HL-60 (cell line): Measurements from ENCODE around the gene ASS1.

Experiments
- GABPA ChIP-seq: IDR thresholded peaks from 2 replicates; pipeline ENCODE4 v1.6.1; 2012; ENCODE audit warnings: low read depth
- POLR2AphosphoS5 ChIP-seq: IDR thresholded peaks from 2 replicates; pipeline ENCODE4 v1.6.1; 2012; ENCODE audit warnings: low read depth
- SPI1 ChIP-seq: IDR thresholded peaks from 2 replicates; pipeline ENCODE4 v1.6.1; 2012; ENCODE audit warnings: low read depth, mild to moderate bottlenecking, borderline replicate concordance
- TF ChIP-seq, protein P1 (sequence below): IDR thresholded peaks from one replicate; pipeline ENCODE4 v1.5.1; 2011; ENCODE audit warnings: low read length, control low read depth, inconsistent platforms; ENCODE audit not compliant: insufficient read depth
- TF ChIP-seq, protein P2 (sequence below): IDR thresholded peaks from 2 replicates; pipeline ENCODE4 v1.6.1; 2012; ENCODE audit warnings: low read depth; ENCODE audit not compliant: insufficient replicate concordance

DNA sequence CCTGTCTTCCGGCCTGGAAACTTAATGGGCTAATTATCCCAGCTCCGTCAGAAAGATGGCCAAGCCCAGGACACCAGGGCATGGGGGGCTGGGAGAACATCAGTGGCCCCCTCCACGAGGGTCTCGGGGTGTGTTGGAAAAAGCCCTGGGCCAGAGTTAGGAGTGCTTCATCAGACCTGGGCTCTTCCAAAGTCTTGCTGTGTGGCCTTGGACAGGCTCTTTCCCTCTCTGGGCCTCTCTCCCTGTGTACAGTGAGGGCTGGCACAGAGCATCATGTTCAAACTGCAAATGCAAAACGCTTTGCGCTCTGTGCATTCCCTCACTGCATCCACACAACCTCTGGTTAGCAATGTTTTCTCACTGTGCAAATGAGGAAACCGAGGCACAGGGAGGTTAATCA, 48.3 kb downstream of the ASS1 start:
- TF ChIP-seq, protein P1, sequence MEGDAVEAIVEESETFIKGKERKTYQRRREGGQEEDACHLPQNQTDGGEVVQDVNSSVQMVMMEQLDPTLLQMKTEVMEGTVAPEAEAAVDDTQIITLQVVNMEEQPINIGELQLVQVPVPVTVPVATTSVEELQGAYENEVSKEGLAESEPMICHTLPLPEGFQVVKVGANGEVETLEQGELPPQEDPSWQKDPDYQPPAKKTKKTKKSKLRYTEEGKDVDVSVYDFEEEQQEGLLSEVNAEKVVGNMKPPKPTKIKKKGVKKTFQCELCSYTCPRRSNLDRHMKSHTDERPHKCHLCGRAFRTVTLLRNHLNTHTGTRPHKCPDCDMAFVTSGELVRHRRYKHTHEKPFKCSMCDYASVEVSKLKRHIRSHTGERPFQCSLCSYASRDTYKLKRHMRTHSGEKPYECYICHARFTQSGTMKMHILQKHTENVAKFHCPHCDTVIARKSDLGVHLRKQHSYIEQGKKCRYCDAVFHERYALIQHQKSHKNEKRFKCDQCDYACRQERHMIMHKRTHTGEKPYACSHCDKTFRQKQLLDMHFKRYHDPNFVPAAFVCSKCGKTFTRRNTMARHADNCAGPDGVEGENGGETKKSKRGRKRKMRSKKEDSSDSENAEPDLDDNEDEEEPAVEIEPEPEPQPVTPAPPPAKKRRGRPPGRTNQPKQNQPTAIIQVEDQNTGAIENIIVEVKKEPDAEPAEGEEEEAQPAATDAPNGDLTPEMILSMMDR, result no peak
- no peak for TF ChIP-seq GABPA
- TF ChIP-seq SPI1, result no peak
- TF ChIP-seq, protein P2, sequence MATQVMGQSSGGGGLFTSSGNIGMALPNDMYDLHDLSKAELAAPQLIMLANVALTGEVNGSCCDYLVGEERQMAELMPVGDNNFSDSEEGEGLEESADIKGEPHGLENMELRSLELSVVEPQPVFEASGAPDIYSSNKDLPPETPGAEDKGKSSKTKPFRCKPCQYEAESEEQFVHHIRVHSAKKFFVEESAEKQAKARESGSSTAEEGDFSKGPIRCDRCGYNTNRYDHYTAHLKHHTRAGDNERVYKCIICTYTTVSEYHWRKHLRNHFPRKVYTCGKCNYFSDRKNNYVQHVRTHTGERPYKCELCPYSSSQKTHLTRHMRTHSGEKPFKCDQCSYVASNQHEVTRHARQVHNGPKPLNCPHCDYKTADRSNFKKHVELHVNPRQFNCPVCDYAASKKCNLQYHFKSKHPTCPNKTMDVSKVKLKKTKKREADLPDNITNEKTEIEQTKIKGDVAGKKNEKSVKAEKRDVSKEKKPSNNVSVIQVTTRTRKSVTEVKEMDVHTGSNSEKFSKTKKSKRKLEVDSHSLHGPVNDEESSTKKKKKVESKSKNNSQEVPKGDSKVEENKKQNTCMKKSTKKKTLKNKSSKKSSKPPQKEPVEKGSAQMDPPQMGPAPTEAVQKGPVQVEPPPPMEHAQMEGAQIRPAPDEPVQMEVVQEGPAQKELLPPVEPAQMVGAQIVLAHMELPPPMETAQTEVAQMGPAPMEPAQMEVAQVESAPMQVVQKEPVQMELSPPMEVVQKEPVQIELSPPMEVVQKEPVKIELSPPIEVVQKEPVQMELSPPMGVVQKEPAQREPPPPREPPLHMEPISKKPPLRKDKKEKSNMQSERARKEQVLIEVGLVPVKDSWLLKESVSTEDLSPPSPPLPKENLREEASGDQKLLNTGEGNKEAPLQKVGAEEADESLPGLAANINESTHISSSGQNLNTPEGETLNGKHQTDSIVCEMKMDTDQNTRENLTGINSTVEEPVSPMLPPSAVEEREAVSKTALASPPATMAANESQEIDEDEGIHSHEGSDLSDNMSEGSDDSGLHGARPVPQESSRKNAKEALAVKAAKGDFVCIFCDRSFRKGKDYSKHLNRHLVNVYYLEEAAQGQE, result no peak
- TF ChIP-seq POLR2AphosphoS5, result no peak
